Right atrium auricular region (tissue), 2 donors: ENCODE measurements around the gene CALCR. TPM values are rescaled to one million over a fixed set of nuclear protein-coding genes. Genes with fewer than 3 reads are reported as not detected.

Experiments used
- DNase-seq: peaks from one replicate; pipeline ENCODE4 v3.0.0-alpha.2; 2019; ENCODE audit warnings: low spot score
- H3K27ac ChIP-seq, 2 donors: fragments of 200-600 bp; sonication (generic); 1 replicate in 1 of 2; 2 replicates in 1 of 2; pipeline ENCODE4 v1.5.1; 2016 to 2019
- H3K27me3 ChIP-seq, 2 donors: fragments of 200-600 bp; sonication (generic); one replicate each; pipeline versions ENCODE4 v1.5.1 to v1.6.0; 2017 to 2019
- H3K36me3 ChIP-seq: fragments of 200-600 bp; sonication (generic); one replicate; pipeline ENCODE4 v1.5.1; 2016
- H3K4me1 ChIP-seq, 2 donors: fragments of 200-600 bp; sonication (generic); one replicate each; pipeline versions ENCODE4 v1.5.1 to v1.6.0; 2017 to 2019
- H3K4me3 ChIP-seq, 2 donors: fragments of 200-600 bp; sonication (generic); 1 replicate in 1 of 2; 2 replicates in 1 of 2; pipeline ENCODE4 v1.5.1; 2017 to 2019; ENCODE audit warnings: mild to moderate bottlenecking in 1 of 2, moderate library complexity in 1 of 2
- H3K9me3 ChIP-seq, 2 donors: fragments of 200-600 bp; sonication (generic); one replicate each; pipeline ENCODE4 v1.5.1; 2019
- CTCF ChIP-seq, 2 donors: fragments of 200-600 bp; sonication (generic); IDR thresholded peaks; one replicate each; pipeline ENCODE4 v1.5.1; 2019; ENCODE audit warnings: antibody characterized with exemption in 2 of 2
- total RNA-seq, 2 donors: library from RNA; depleted of rRNA; stranded (reverse); fragments of >200 nt; gene quantifications; one replicate each; pipeline ENCODE4 v1.1.0, GENCODE V29; 2016

CALCR gene
- total RNA-seq, 2 donors from 2014 or later, result 0.15 TPM; not detected in 1

DNA sequence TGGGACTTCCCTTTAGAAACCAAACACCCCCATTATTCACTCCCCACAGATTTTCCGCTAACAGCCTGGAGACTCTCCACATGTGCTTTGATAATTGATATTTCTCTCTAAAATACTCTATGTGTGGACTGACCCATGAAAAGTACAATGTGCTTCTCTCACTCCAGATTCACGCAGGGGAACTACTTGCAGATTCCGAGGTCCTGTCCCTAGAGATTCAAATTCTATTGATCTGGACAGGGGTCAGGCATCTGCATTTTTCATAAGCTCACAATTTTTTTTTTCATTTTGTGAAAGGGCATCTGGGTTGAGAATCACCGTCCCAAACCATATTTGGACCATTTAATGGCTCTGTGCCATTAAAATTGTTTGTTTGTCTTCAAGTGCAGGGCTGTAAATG is 98.7 kb downstream of the CALCR start:
- H3K4me3 ChIP-seq, result no peak overlapping the region
- H3K36me3 ChIP-seq, result no peaks in the 10 kb centered on the region
- no peak overlapping the region for H3K27ac ChIP-seq
- no peaks in the 10 kb centered on the region for H3K27me3 ChIP-seq
- no peak for DNase-seq
- no peaks in the 10 kb centered on the region for H3K9me3 ChIP-seq
- H3K4me1 ChIP-seq, result no peaks in the 10 kb centered on the region
- no peak for TF ChIP-seq CTCF (IDR thresholded peaks at IDR 0.05)

DNA sequence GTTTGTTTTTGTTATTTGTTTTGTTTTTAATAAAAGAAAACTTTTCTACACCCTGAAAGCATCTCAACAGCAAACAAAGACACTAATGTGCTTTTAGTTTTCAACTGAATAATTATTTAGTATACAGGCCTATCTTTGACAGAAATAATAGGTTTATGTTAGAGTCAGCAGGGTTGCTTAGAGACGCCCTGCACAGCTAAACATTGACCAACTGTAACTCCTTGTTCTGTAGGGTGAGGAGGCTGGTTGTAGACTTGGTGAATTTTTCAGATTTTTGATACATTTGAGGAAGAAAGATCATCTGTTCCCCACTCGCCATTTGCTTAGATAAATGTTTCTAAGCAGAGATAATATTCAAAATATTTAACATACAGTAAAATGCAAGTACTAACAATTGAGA is 103.1 kb downstream of the CALCR start:
- no peak for TF ChIP-seq CTCF (IDR thresholded peaks at IDR 0.05)
- H3K27me3 ChIP-seq, result no peaks in the 10 kb centered on the region
- H3K36me3 ChIP-seq, result no peaks in the 10 kb centered on the region
- H3K4me3 ChIP-seq, result no peak overlapping the region
- H3K9me3 ChIP-seq, result no peaks in the 10 kb centered on the region
- DNase-seq, result no peak
- H3K27ac ChIP-seq, result no peak overlapping the region
- H3K4me1 ChIP-seq, result no peaks in the 10 kb centered on the region

GRCh38 chr7:93463764-93464163 is 110.8 kb downstream of the CALCR start:
- Histone ChIP-seq H3K27ac (no peak overlapping the region), H3K27me3 (no peaks in the 10 kb centered on the region), H3K4me3 (no peak overlapping the region), H3K9me3 (no peaks in the 10 kb centered on the region), H3K4me1 (no peaks in the 10 kb centered on the region), H3K36me3 (no peaks in the 10 kb centered on the region)
- TF ChIP-seq CTCF (IDR thresholded peaks at IDR 0.05), result no peak
- DNase-seq, result no peak

DNA sequence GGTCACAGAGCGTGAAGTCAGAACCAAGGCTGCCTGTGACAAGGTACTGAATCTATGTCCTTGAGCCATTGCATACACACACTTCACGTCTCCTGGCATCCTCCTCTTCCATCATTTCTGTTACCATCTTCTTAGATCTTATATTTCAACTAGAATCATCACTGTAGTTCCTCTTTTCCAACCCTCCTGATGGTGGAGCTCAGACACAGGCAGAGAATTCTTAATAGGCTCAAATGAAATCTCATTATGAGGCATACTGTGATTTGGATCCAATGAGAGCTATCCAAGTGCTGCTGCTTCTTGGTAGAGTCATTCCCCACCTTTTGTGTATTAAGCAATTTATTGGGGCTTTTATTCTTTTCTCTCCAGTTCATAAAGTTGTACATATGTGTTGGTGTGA is 113.2 kb downstream of the CALCR start:
- no peak for DNase-seq
- Histone ChIP-seq H3K9me3 (no peaks in the 10 kb centered on the region), H3K27ac (no peak overlapping the region), H3K27me3 (no peaks in the 10 kb centered on the region), H3K4me3 (no peak overlapping the region), H3K4me1 (no peaks in the 10 kb centered on the region), H3K36me3 (no peaks in the 10 kb centered on the region)
- TF ChIP-seq CTCF (IDR thresholded peaks at IDR 0.05), result no peak

DNA sequence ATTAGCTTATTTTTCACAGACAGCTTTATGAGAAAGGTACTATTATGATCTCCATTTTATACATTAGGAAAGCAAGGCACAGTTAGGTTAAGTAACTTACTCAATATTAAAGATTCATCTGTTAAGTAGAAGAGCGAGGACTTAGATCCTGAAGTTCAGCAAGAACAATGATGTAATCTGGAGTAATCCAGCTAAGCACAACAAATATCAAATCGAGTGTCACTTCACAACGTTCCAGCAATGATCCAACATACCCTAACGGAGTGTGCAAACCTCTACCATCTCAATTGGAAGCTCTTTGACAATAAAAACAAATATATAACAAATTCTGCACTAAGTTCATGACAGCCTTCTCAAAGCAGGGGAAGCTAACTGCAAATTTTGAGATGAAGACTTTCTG is 121.3 kb downstream of the CALCR start:
- DNase-seq, result no peak
- Histone ChIP-seq H3K36me3 (no peaks in the 10 kb centered on the region), H3K4me3 (no peak overlapping the region), H3K4me1 (no peaks in the 10 kb centered on the region), H3K27ac (no peak overlapping the region), H3K27me3 (no peaks in the 10 kb centered on the region), H3K9me3 (no peaks in the 10 kb centered on the region)
- no peak for TF ChIP-seq CTCF (IDR thresholded peaks at IDR 0.05)

DNA sequence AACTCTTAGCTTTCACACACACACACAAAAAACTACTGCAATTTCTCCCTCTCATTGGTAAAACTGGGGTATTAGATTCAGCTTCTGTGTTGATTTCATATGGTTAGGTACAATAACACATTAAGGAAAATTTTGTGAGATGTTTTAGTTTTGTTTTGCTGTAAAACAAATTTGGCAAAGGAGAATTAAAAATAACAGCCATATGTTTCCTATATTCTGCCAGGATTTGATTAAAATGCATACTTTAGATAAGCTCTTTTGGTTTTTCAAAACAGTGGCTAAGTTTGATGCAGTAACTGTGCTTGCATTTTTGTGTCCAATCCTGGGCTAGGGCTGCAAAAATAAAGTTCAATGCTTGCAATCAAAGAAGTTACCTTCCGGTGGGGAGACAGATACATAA is 126.3 kb downstream of the CALCR start:
- Histone ChIP-seq H3K9me3 (no peaks in the 10 kb centered on the region), H3K4me1 (no peaks in the 10 kb centered on the region), H3K36me3 (no peaks in the 10 kb centered on the region), H3K4me3 (no peak overlapping the region), H3K27ac (no peak overlapping the region), H3K27me3 (no peaks in the 10 kb centered on the region)
- DNase-seq, result no peak
- TF ChIP-seq CTCF (IDR thresholded peaks at IDR 0.05), result no peak
